Measurements from ENCODE around the gene MYADML2.

MYADML2 gene

DNA sequence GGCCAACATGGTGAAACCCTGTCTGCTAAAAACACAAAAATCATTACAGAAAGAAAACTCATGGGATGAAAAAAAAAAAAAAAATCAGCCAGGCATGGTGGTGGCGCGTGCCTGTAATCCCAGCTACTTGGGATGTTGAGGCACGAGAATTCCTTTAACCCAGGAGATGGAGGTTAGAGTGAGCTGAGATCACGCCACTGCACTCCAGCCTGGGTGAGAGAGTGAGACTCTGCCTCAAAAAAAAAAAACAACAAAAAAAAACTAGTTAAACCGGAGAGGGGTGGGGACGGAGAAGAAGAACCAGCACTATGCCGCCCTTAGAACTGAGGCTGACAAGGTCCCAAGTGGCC lies 21.3 kb upstream of the MYADML2 start:
- TF ChIP-seq EP300 (IDR thresholded peaks at IDR 0.05; ENCODE audit: borderline replicate concordance) (no peak), RAD21 (IDR thresholded peaks at IDR 0.05; ENCODE audit: low read depth) (no peak), CREB1 (IDR thresholded peaks at IDR 0.05; ENCODE audit: low read depth) (no peak), EGR1 (IDR thresholded peaks at IDR 0.05) (no peak), REST (IDR thresholded peaks at IDR 0.05; ENCODE audit: low read depth) (no peak), CEBPB (IDR thresholded peaks at IDR 0.05) (no peak), TAF1 (IDR thresholded peaks at IDR 0.05; ENCODE audit: low read depth) (no peak), NFIC (IDR thresholded peaks at IDR 0.05) (no peak), YY1 (IDR thresholded peaks at IDR 0.05; ENCODE audit: low read depth) (no peak), MAX (IDR thresholded peaks at IDR 0.05) (no peak)

GRCh38 chr17:81967533-81968395 lies 20.7 kb upstream of the MYADML2 start:
- TF ChIP-seq RAD21 (IDR thresholded peaks at IDR 0.05; ENCODE audit: low read depth), result no peak
- TF ChIP-seq TEAD4 (IDR thresholded peaks at IDR 0.05), result no peak
- no peak for TF ChIP-seq REST (IDR thresholded peaks at IDR 0.05; ENCODE audit: low read depth)
- TF ChIP-seq CREB1 (IDR thresholded peaks at IDR 0.05; ENCODE audit: low read depth), result no peak
- TF ChIP-seq TAF1 (IDR thresholded peaks at IDR 0.05; ENCODE audit: low read depth), result 0 out of 2 replicates have a peak, but pooled peaks have one; percentile 36
- peak; percentile 72 for TF ChIP-seq TCF12 (IDR thresholded peaks at IDR 0.05; ENCODE audit: low read depth)
- no peak for TF ChIP-seq FOXM1 (IDR thresholded peaks at IDR 0.05; ENCODE audit: borderline replicate concordance, low read depth)
- TF ChIP-seq MAX (IDR thresholded peaks at IDR 0.05), result peak; percentile 95
- TF ChIP-seq USF1 (IDR thresholded peaks at IDR 0.05), result peak; percentile 96
- TF ChIP-seq CEBPB (IDR thresholded peaks at IDR 0.05), result no peak
- 0 out of 2 replicates have a peak, but pooled peaks have one; percentile 38 for TF ChIP-seq EP300 (IDR thresholded peaks at IDR 0.05; ENCODE audit: borderline replicate concordance)
- no peak for TF ChIP-seq ZBTB7A (IDR thresholded peaks at IDR 0.05; ENCODE audit: low read depth)
- TF ChIP-seq NFIC (IDR thresholded peaks at IDR 0.05), result peak; percentile 43; the same call in 1 of the 2 replicates
- TF ChIP-seq EGR1 (IDR thresholded peaks at IDR 0.05), result peak; percentile 96
- no peak for TF ChIP-seq YY1 (IDR thresholded peaks at IDR 0.05; ENCODE audit: low read depth)

DNA sequence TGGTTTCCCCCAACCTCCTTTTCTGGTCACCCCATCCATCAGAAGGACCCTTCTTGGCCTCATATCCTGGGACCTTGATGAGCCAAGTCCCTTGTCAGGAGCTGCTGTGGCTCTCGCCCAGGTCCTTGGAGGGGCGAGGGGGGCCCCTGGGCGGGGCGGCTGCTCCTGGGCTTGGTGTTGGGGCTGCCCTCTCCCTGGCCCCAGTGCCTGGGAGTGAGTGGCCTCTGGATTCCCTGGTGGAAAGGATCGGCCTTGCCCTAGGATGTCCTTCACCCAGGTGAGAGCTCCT lies 20.2 kb upstream of the MYADML2 start:
- TF ChIP-seq ZBTB7A (IDR thresholded peaks at IDR 0.05; ENCODE audit: low read depth) (no peak), FOXM1 (IDR thresholded peaks at IDR 0.05; ENCODE audit: borderline replicate concordance, low read depth) (no peak), EP300 (IDR thresholded peaks at IDR 0.05; ENCODE audit: borderline replicate concordance) (no peak), YY1 (IDR thresholded peaks at IDR 0.05; ENCODE audit: low read depth) (no peak), CEBPB (IDR thresholded peaks at IDR 0.05) (no peak), CREB1 (IDR thresholded peaks at IDR 0.05; ENCODE audit: low read depth) (no peak), MAX (IDR thresholded peaks at IDR 0.05) (no peak), USF1 (IDR thresholded peaks at IDR 0.05) (no peak), TEAD4 (IDR thresholded peaks at IDR 0.05) (no peak), NFIC (IDR thresholded peaks at IDR 0.05) (no peak), TAF1 (IDR thresholded peaks at IDR 0.05; ENCODE audit: low read depth) (no peak), TCF12 (IDR thresholded peaks at IDR 0.05; ENCODE audit: low read depth) (no peak), EGR1 (IDR thresholded peaks at IDR 0.05) (no peak), REST (IDR thresholded peaks at IDR 0.05; ENCODE audit: low read depth) (no peak), RAD21 (IDR thresholded peaks at IDR 0.05; ENCODE audit: low read depth) (no peak)
